ENCODE data around the gene TUT4. TPM values are rescaled to one million over a fixed set of nuclear protein-coding genes. Genes with fewer than 3 reads are reported as not detected.
"Not testable (repeated sequence)": the region's sequence is repeated elsewhere in the genome, so short reads cannot be mapped to it uniquely, and the experiment has no call there.

The TUT4 gene
- total and polyA plus RNA-seq, 2 experiments from 2014 or later, result 42.6 to 93.3 TPM

DNA sequence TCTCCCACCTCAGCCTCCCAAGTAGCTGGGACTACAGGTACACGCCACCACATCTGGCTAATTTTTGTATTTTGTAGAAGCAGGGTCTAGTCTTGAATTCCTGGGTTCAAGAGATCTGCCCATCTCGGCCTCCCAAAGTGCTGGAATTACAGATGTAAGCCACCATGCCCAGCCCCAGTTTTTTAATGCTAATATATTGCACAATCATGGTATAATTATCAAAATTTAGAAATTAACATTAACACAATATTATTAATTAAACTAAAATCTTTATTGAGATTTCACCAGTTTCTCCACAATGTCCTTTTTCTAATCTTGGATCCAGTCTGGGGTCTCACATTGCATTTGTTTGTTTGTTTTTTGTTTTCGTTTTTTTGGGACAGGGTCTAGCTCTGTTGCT, 27.4 kb upstream of the TUT4 start:
- Histone ChIP-seq H3K9me3 (ENCODE audit: low read depth) (no peaks in the 10 kb centered on the region), H3K36me3 (no peaks in the 10 kb centered on the region), H3K4me1 (ENCODE audit: low read depth) (no peaks in the 10 kb centered on the region), H3K27ac (no peak overlapping the region), H3K27me3 (no peaks in the 10 kb centered on the region), H3K4me3 (no peak overlapping the region)
- no peak for DNase-seq (ENCODE audit: low read depth in 1 of 2, low spot score in 1 of 2)
- TF ChIP-seq, protein P1, sequence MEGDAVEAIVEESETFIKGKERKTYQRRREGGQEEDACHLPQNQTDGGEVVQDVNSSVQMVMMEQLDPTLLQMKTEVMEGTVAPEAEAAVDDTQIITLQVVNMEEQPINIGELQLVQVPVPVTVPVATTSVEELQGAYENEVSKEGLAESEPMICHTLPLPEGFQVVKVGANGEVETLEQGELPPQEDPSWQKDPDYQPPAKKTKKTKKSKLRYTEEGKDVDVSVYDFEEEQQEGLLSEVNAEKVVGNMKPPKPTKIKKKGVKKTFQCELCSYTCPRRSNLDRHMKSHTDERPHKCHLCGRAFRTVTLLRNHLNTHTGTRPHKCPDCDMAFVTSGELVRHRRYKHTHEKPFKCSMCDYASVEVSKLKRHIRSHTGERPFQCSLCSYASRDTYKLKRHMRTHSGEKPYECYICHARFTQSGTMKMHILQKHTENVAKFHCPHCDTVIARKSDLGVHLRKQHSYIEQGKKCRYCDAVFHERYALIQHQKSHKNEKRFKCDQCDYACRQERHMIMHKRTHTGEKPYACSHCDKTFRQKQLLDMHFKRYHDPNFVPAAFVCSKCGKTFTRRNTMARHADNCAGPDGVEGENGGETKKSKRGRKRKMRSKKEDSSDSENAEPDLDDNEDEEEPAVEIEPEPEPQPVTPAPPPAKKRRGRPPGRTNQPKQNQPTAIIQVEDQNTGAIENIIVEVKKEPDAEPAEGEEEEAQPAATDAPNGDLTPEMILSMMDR (IDR thresholded peaks at IDR 0.05; ENCODE audit: low read depth, low read length), result no peak

DNA sequence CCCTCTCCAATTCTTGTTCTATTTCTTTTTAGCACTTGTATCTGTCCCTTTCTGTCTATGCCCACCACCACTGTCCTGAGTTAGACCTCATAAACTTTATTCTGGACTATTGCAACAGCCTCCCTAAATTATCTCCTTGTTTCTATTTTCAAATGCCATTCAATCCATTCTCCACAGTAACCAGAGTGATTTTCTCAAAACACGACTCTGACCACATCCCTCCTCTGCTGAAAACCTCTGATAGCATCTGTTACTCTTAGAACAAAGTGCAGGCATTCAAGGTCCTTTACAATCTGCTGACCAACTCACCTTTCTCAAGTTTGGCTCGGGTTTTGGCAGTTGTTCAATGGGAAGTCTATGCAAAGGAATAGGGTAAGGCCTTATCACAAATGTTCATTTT, 26.5 kb upstream of the TUT4 start:
- TF ChIP-seq, protein P1 (IDR thresholded peaks at IDR 0.05; ENCODE audit: low read depth, low read length), result no peak
- Histone ChIP-seq H3K4me1 (ENCODE audit: low read depth) (no peaks in the 10 kb centered on the region), H3K36me3 (no peaks in the 10 kb centered on the region), H3K4me3 (no peak overlapping the region), H3K27me3 (no peaks in the 10 kb centered on the region), H3K9me3 (ENCODE audit: low read depth) (no peaks in the 10 kb centered on the region), H3K27ac (no peak overlapping the region)
- DNase-seq (ENCODE audit: low read depth in 1 of 2, low spot score in 1 of 2), result peak in 1 of 2 donors; percentile 45

DNA sequence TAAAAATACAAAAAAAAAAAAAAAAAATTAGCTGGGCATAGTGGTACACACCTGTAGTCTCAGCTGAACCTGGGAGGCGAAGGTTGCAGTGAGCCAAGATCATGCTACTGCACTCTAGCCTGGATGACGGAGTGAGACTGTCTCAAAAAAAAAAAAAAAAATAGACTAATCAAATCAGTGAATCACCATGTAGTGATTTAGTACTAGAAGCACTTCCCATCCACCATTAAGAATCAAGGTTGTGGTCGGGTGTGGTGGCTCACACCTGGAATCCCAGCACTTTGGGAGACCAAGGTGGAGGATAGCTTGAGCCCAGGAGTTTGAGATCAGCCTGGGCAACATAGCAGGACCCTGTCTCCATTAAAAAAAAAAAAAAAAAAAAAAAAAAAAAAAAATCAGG, 25.2 kb upstream of the TUT4 start:
- H3K36me3 ChIP-seq; H3K9me3 ChIP-seq (ENCODE audit: low read depth); H3K4me1 ChIP-seq (ENCODE audit: low read depth); H3K27me3 ChIP-seq; H3K4me3 ChIP-seq; DNase-seq (ENCODE audit: low read depth in 1 of 2, low spot score in 1 of 2); H3K27ac ChIP-seq: not testable (repeated sequence)

DNA sequence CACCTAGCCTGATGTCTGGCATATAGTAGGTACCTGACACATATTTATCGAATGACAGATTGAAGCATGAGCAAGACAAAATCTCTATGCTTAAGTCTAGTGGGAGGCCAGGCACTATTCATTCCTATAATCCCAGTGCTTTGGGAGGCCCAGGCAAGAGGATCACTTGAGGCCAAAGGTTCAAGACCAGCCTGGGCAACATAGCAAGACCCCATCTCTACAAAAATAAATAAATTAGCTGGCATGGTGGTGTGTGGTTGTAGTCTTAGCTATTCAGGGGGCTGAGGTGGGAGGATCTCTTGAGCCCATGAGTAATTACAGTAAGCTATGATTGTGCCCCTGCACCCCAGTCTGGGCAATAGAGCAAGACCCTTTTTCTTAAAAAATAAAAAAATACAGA, 23.2 kb upstream of the TUT4 start:
- no peak for DNase-seq (ENCODE audit: low read depth in 1 of 2, low spot score in 1 of 2)
- Histone ChIP-seq H3K36me3 (no peaks in the 10 kb centered on the region), H3K27me3 (no peaks in the 10 kb centered on the region), H3K27ac (no peak overlapping the region), H3K9me3 (ENCODE audit: low read depth) (no peaks in the 10 kb centered on the region), H3K4me1 (ENCODE audit: low read depth) (no peaks in the 10 kb centered on the region), H3K4me3 (no peak overlapping the region)
- TF ChIP-seq, protein P1 (IDR thresholded peaks at IDR 0.05; ENCODE audit: low read depth, low read length), result no peak

DNA sequence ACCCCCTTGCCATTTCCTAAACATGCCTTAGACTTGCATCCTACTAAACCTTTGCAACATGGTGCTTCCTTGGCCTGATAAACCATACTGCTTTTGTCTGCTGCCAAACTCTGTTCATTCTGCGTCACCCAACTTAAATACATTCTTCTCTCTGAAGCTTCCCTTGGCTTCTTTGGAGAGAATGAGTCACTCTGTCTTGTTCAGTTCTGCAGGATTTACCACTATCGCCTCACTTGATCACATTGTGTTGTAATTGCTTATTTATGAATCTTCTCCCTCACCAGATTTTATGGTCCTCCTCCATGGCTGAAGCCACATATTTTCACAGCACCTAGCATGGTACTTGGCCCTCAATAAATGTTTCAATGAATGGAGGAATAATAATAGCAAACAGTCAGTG, 21.7 kb upstream of the TUT4 start:
- no peaks in the 10 kb centered on the region for H3K9me3 ChIP-seq (ENCODE audit: low read depth)
- H3K27ac ChIP-seq, result no peak overlapping the region
- no peaks in the 10 kb centered on the region for H3K27me3 ChIP-seq
- DNase-seq (ENCODE audit: low read depth in 1 of 2, low spot score in 1 of 2), result peak in 1 of 2 donors; percentile 96
- no peaks in the 10 kb centered on the region for H3K4me1 ChIP-seq (ENCODE audit: low read depth)
- TF ChIP-seq, protein P1 (IDR thresholded peaks at IDR 0.05; ENCODE audit: low read depth, low read length), result no peak
- H3K36me3 ChIP-seq, result no peaks in the 10 kb centered on the region
- H3K4me3 ChIP-seq, result no peak overlapping the region

DNA sequence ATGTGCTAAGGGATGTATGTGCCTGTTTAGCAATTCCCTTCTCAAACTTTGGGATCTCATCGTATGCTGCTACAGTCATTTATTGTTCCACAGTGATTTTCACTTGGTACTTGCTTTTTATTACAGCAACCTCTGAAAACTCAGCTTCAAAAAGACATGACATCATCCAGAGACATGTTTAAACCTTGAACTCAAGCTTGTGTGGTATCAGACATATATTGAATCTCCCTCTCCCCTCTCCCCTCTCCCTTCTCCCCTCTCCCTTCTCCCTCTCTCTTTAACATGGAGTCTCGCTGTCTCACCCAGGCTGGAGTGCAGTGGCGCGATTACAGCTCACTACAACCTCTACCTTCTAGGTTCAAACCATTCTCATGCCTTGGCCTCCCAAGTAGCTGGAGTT, 19.5 kb upstream of the TUT4 start:
- Histone ChIP-seq H3K4me1 (ENCODE audit: low read depth) (peaks cover 8% of the 10 kb centered on the region), H3K27me3 (no peaks in the 10 kb centered on the region), H3K4me3 (no peak overlapping the region), H3K36me3 (no peaks in the 10 kb centered on the region), H3K9me3 (ENCODE audit: low read depth) (no peaks in the 10 kb centered on the region), H3K27ac (no peak overlapping the region)
- no peak for DNase-seq (ENCODE audit: low read depth in 1 of 2, low spot score in 1 of 2)
- TF ChIP-seq, protein P1 (IDR thresholded peaks at IDR 0.05; ENCODE audit: low read depth, low read length), result no peak

All from cardiac muscle cell (in vitro differentiated cells and primary cell).